ENCODE data around the gene MACROH2A1.

- TF ChIP-seq CTCF (IDR thresholded peaks at IDR 0.05; ENCODE audit: borderline replicate concordance, extremely low read depth, low read length, poor library complexity, severe bottlenecking) (no peak), EZH2 (IDR thresholded peaks at IDR 0.05; ENCODE audit: borderline replicate concordance, low read depth, low read length, severe bottlenecking) (no peak)
Observed at GRCh38 chr5:135342551-135342875, 56.5 kb downstream of the MACROH2A1 start.

Measured in DND-41 (cell line).